ENCODE results near the gene ADAM22. TPM values are rescaled to one million over a fixed set of nuclear protein-coding genes. Genes with fewer than 3 reads are reported as not detected.

The ADAM22 gene
- total RNA-seq, 1 donor from 2014 or later, result 0.63 TPM

- no peak for TF ChIP-seq CTCF (conservative IDR thresholded peaks at IDR 0.05; ENCODE audit: low read depth, low read length)
- no peak for DNase-seq (ENCODE audit: low read depth)
- H3K4me3 ChIP-seq (ENCODE audit: low read depth, low read length), result no peak overlapping the region
Observed at GRCh38 chr7:87960239-87960638, 26.2 kb downstream of the ADAM22 start.

GRCh38 chr7:87961754-87962153, 27.7 kb downstream of the ADAM22 start:
- no peak overlapping the region for H3K4me3 ChIP-seq (ENCODE audit: low read depth, low read length)
- no peak for TF ChIP-seq CTCF (conservative IDR thresholded peaks at IDR 0.05; ENCODE audit: low read depth, low read length)
- no peak for DNase-seq (ENCODE audit: low read depth)

- no peak overlapping the region for H3K4me3 ChIP-seq (ENCODE audit: low read depth, low read length)
- no peak for TF ChIP-seq CTCF (conservative IDR thresholded peaks at IDR 0.05; ENCODE audit: low read depth, low read length)
- DNase-seq (ENCODE audit: low read depth), result no peak
Observed at GRCh38 chr7:87966271-87966670, 32.2 kb downstream of the ADAM22 start.

GRCh38 chr7:87968021-87968420, 34.0 kb downstream of the ADAM22 start:
- no peak for DNase-seq (ENCODE audit: low read depth)
- H3K4me3 ChIP-seq (ENCODE audit: low read depth, low read length), result no peak overlapping the region
- TF ChIP-seq CTCF (conservative IDR thresholded peaks at IDR 0.05; ENCODE audit: low read depth, low read length), result no peak

- no peak for DNase-seq (ENCODE audit: low read depth)
- no peak for TF ChIP-seq CTCF (conservative IDR thresholded peaks at IDR 0.05; ENCODE audit: low read depth, low read length)
- H3K4me3 ChIP-seq (ENCODE audit: low read depth, low read length), result no peak overlapping the region
Observed at GRCh38 chr7:87982116-87982515, 48.1 kb downstream of the ADAM22 start.

GRCh38 chr7:87984088-87984487, 50.0 kb downstream of the ADAM22 start:
- no peak overlapping the region for H3K4me3 ChIP-seq (ENCODE audit: low read depth, low read length)
- TF ChIP-seq CTCF (conservative IDR thresholded peaks at IDR 0.05; ENCODE audit: low read depth, low read length), result no peak
- no peak for DNase-seq (ENCODE audit: low read depth)

GRCh38 chr7:87993269-87993668, 59.2 kb downstream of the ADAM22 start:
- TF ChIP-seq CTCF (conservative IDR thresholded peaks at IDR 0.05; ENCODE audit: low read depth, low read length), result no peak
- DNase-seq (ENCODE audit: low read depth), result no peak
- no peak overlapping the region for H3K4me3 ChIP-seq (ENCODE audit: low read depth, low read length)
